CD14-positive monocyte (primary cell): ENCODE measurements around the gene MAST4. TPM values are rescaled to one million over a fixed set of nuclear protein-coding genes. Genes with fewer than 3 reads are reported as not detected.

Experiments
- DNase-seq, 3 donors: peaks; one replicate each; pipeline ENCODE4 v3.0.0-alpha.2; 2011 to 2022
- H2AFZ ChIP-seq: 2 replicates; pipeline ENCODE4 v1.6.0; 2012; ENCODE audit warnings: mild to moderate bottlenecking, low read depth, low read length, inconsistent platforms; ENCODE audit not compliant: insufficient read depth, poor library complexity, severe bottlenecking
- H3K27ac ChIP-seq, 2 donors: 1 replicate in 1 of 2; 2 replicates in 1 of 2; pipeline ENCODE4 v1.5.1; 2012 to 2013; ENCODE audit warnings: low read length in 2 of 2, control low read depth in 1 of 2, inconsistent platforms in 1 of 2, low read depth in 1 of 2, mild to moderate bottlenecking in 1 of 2
- H3K27me3 ChIP-seq, 2 donors: one replicate each; pipeline versions ENCODE4 v1.6.0 to v1.6.1; 2011 to 2013; ENCODE audit warnings: low read length in 2 of 2; ENCODE audit not compliant: control insufficient read depth in 2 of 2, insufficient read depth in 2 of 2
- H3K36me3 ChIP-seq, 2 donors: replicated peaks in 1 of 2; 1 replicate in 1 of 2; 2 replicates in 1 of 2; pipeline versions ENCODE4 v1.5.1 to v1.6.1; 2012 to 2013; ENCODE audit warnings: low read length in 2 of 2, control low read depth in 1 of 2, inconsistent platforms in 1 of 2, mild to moderate bottlenecking in 1 of 2; ENCODE audit not compliant: insufficient read depth in 2 of 2, control insufficient read depth in 1 of 2
- H3K4me1 ChIP-seq, 2 donors: 1 replicate in 1 of 2; 2 replicates in 1 of 2; pipeline versions ENCODE4 v1.5.1 to v1.6.1; 2012 to 2013; ENCODE audit warnings: low read length in 2 of 2, control low read depth in 1 of 2, inconsistent platforms in 1 of 2, mild to moderate bottlenecking in 1 of 2, moderate library complexity in 1 of 2; ENCODE audit not compliant: insufficient read depth in 2 of 2, control insufficient read depth in 1 of 2
- H3K4me2 ChIP-seq: replicated peaks from 2 replicates; pipeline ENCODE3; 2012; ENCODE audit warnings: low read length, moderate library complexity, mild to moderate bottlenecking; ENCODE audit not compliant: poor library complexity, severe bottlenecking; ENCODE audit errors: extremely low read depth
- H3K4me3 ChIP-seq, 3 experiments: fragments of 200-600 bp in 1 of 3; sonication (generic) in 1 of 3; replicated peaks in 1 of 3; 1 replicate in 2 of 3; 2 replicates in 1 of 3; pipeline ENCODE4 v1.5.1; 2011 to 2013; ENCODE audit warnings: low read length in 3 of 3, mild to moderate bottlenecking in 3 of 3, control low read depth in 2 of 3, low read depth in 2 of 3, inconsistent platforms in 1 of 3, moderate library complexity in 1 of 3
- H3K79me2 ChIP-seq: 2 replicates; pipeline ENCODE4 v1.6.0; 2012; ENCODE audit warnings: mild to moderate bottlenecking, control low read depth, inconsistent platforms, low read length, moderate library complexity; ENCODE audit not compliant: insufficient read depth
- H3K9ac ChIP-seq: 2 replicates; pipeline ENCODE4 v1.6.0; 2017; ENCODE audit warnings: low read length, mild to moderate bottlenecking; ENCODE audit not compliant: insufficient read depth, poor library complexity, severe bottlenecking
- H3K9me3 ChIP-seq, 2 donors: replicated peaks in 1 of 2; 1 replicate in 1 of 2; 2 replicates in 1 of 2; pipeline versions ENCODE4 v1.5.1 to v1.6.1; 2012 to 2013; ENCODE audit warnings: low read length in 2 of 2, control low read depth in 1 of 2; ENCODE audit not compliant: control insufficient read depth in 1 of 2, insufficient read depth in 1 of 2
- H4K20me1 ChIP-seq: 2 replicates; pipeline ENCODE4 v1.6.0; 2012; ENCODE audit warnings: mild to moderate bottlenecking, low read length, control low read depth, moderate library complexity; ENCODE audit not compliant: insufficient read depth
- H3K27ac Mint-ChIP-seq, 7 donors: one replicate each; pipeline ENCODE4 v1.8.0; 2020; ENCODE audit warnings: mild to moderate bottlenecking in 7 of 7, mixed read lengths in 7 of 7, moderate library complexity in 6 of 7, inconsistent platforms in 2 of 7
- H3K27me3 Mint-ChIP-seq, 3 donors: one replicate each; pipeline ENCODE4 v1.8.0; 2021 to 2022; ENCODE audit warnings: low read depth in 3 of 3, mild to moderate bottlenecking in 3 of 3, mixed read lengths in 3 of 3, moderate library complexity in 3 of 3, inconsistent platforms in 1 of 3
- H3K36me3 Mint-ChIP-seq, 2 donors: one replicate each; pipeline ENCODE4 v1.8.0; 2020; ENCODE audit warnings: mixed read lengths in 2 of 2, inconsistent platforms in 1 of 2, mild to moderate bottlenecking in 1 of 2
- H3K4me1 Mint-ChIP-seq: one replicate; pipeline ENCODE4 v1.8.0; 2020; ENCODE audit warnings: mild to moderate bottlenecking, mixed read lengths
- H3K4me3 Mint-ChIP-seq, 2 donors: one replicate each; pipeline ENCODE4 v1.8.0; 2020; ENCODE audit warnings: mild to moderate bottlenecking in 2 of 2, mixed read lengths in 2 of 2, moderate library complexity in 1 of 2
- H3K9me3 Mint-ChIP-seq, 7 donors: one replicate each; pipeline ENCODE4 v1.8.0; 2020 to 2022; ENCODE audit warnings: mixed read lengths in 7 of 7, mild to moderate bottlenecking in 6 of 7, moderate library complexity in 6 of 7, inconsistent platforms in 2 of 7
- CTCF ChIP-seq: fragments of 200-600 bp; IDR thresholded peaks from one replicate; pipeline ENCODE4 v1.8.0; 2022; ENCODE audit warnings: antibody characterized with exemption, mild to moderate bottlenecking
- WGBS: methylation state at CpG from one replicate; pipeline ENCODE4 v1.1.5; 2013; ENCODE audit warnings: missing lambda C conversion rate; ENCODE audit not compliant: insufficient coverage; 5-methylcytosine and 5-hydroxymethylcytosine counted together
- intact Hi-C, 2 donors: fragments of 100-400 bp; cut with micrococcal nuclease; formaldehyde crosslinking; loops; one replicate each; pipeline versions ENCODE4 v1.15.0 to v1.15.1; 2023
- polyA plus RNA-seq, 3 donors: library from polyadenylated mRNA; depleted of rRNA in 1 of 3; unstranded in 2 of 3; stranded (reverse) in 1 of 3; fragments of 300-500 nt in 2 of 3; fragments of >200 nt in 1 of 3; fragmentation: Illumina TruSeq in 2 of 3; gene quantifications; 1 replicate in 2 of 3; 2 replicates in 1 of 3; pipeline ENCODE4 v1.2.3, GENCODE V29; 2012 to 2021

MAST4 gene
- polyA plus RNA-seq, 3 donors: 0.03 to 0.24 TPM; not detected in 1

DNA sequence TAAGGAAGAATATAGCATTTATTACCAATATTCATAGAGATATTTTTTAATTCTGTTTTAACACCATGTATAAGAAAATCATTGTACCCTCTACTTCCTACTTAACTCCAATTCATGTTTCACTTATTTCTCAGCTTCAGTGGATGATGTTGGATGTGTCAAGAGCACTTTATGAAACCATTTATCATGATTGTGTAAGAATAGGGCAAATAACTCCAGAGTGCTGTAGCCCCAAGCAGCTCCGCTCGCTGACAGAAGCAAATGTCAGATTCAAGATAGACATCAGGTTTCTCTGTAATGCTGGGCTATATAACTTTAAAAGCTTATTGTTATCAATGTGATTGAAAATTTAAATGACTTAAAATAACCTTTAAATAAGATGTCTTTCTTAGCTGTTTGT lies 50.4 kb downstream of the MAST4 start:
- Histone ChIP-seq H3K79me2 (no peaks in the 10 kb centered on the region), H3K4me3 (no peak overlapping the region), H3K27ac (no peak overlapping the region), H2AFZ (no peak overlapping the region), H3K36me3 (no peaks in the 10 kb centered on the region), H3K9me3 (peaks cover 0 to 2% of the 10 kb centered on the region in 2 donors), H3K4me1 (no peaks in the 10 kb centered on the region), H4K20me1 (no peaks in the 10 kb centered on the region), H3K9ac (no peak overlapping the region), H3K4me2 (no peak overlapping the region), H3K27me3 (no peaks in the 10 kb centered on the region)
- Mint-ChIP-seq H3K27ac (no peak overlapping the region), H3K9me3 (peaks cover 0 to 3% (median 0%) of the 10 kb centered on the region in 7 donors), H3K4me1 (no peaks in the 10 kb centered on the region), H3K36me3 (no peaks in the 10 kb centered on the region), H3K27me3 (no peaks in the 10 kb centered on the region), H3K4me3 (no peak overlapping the region)
- 100% methylated on average over 2 of the region's 2 CpGs for WGBS
- intact Hi-C loops: no loop called here
- no peak for TF ChIP-seq CTCF
- DNase-seq: no peak

GRCh38 chr5:66647146-66647856 lies 51.1 kb downstream of the MAST4 start:
- H3K27me3 ChIP-seq: no peaks in the 10 kb centered on the region
- H3K9me3 ChIP-seq: peaks cover 0 to 5% of the 10 kb centered on the region in 2 donors
- TF ChIP-seq CTCF: no peak
- H3K4me1 ChIP-seq: no peaks in the 10 kb centered on the region
- Mint-ChIP-seq H3K4me3 (no peak overlapping the region), H3K9me3 (peaks cover 0 to 5% (median 0%) of the 10 kb centered on the region in 7 donors), H3K4me1 (no peaks in the 10 kb centered on the region), H3K36me3 (no peaks in the 10 kb centered on the region), H3K27me3 (no peaks in the 10 kb centered on the region), H3K27ac (no peak overlapping the region)
- H3K27ac ChIP-seq: no peak overlapping the region
- H3K4me2 ChIP-seq: no peak overlapping the region
- DNase-seq: no peak
- no CpG with 5 or more reads among the region's 3 CpGs for WGBS
- H3K4me3 ChIP-seq: no peak overlapping the region
- intact Hi-C loops: no loop called here
- H3K36me3 ChIP-seq: no peaks in the 10 kb centered on the region
- no peak overlapping the region for H2AFZ ChIP-seq
- no peaks in the 10 kb centered on the region for H4K20me1 ChIP-seq
- H3K79me2 ChIP-seq: no peaks in the 10 kb centered on the region
- no peak overlapping the region for H3K9ac ChIP-seq
